Endothelial cell of umbilical vein (primary cell): ENCODE data around the gene NPFFR2. TPM values are rescaled to one million over a fixed set of nuclear protein-coding genes. Genes with fewer than 3 reads are reported as not detected.

Source experiments
- BruUV-seq: library from RNA; stranded (reverse); fragments of 400-500 nt; replicated peaks from 2 replicates; lab custom pipeline; 2021; lab: Mats Ljungman, UMichigan
- CTCF ChIA-PET: fragments of 300-600, 350-600 bp; sonication (Branson Sonifier 250); formaldehyde crosslinking; loops from one replicate; lab custom pipeline; 2021; ENCODE audit warnings: antibody characterized with exemption, inconsistent platforms; lab: Charles Lee
- POLR2A ChIA-PET: fragments of 300-600, 350-600 bp; sonication (Branson Sonifier 250); formaldehyde crosslinking; loops from one replicate; lab custom pipeline; 2021; ENCODE audit warnings: antibody characterized with exemption, inconsistent platforms; lab: Charles Lee
- DNase-seq: peaks from one replicate; pipeline ENCODE4 v3.0.0-alpha.2; 2011; ENCODE audit warnings: low read depth, low spot score
- FAIRE-seq: peaks from 2 replicates; lab custom pipeline; 2011; peaks lifted over from hg19 to GRCh38; lab: Jason Lieb, UNC
- H2AFZ ChIP-seq: 2 replicates; pipeline ENCODE4 v1.6.0; 2012; ENCODE audit warnings: low read depth, low read length, control low read depth, inconsistent platforms
- H3K27ac ChIP-seq: 2 replicates; pipeline ENCODE4 v1.5.1; 2011; ENCODE audit warnings: low read depth, mild to moderate bottlenecking, control low read depth, low read length, moderate library complexity; ENCODE audit not compliant: insufficient read depth
- H3K27me3 ChIP-seq, 2 experiments: 2 replicates each; pipeline versions ENCODE4 v1.6.0 to v1.6.1; 2011; ENCODE audit warnings: low read length in 2 of 2, mixed read lengths in 1 of 2; ENCODE audit not compliant: control insufficient read depth in 2 of 2, insufficient read depth in 2 of 2
- H3K36me3 ChIP-seq, 2 experiments: 2 replicates in 1 of 2; 3 replicates in 1 of 2; pipeline ENCODE4 v1.5.1; 2011; ENCODE audit warnings: low read length in 2 of 2, mild to moderate bottlenecking in 1 of 2, moderate library complexity in 1 of 2; ENCODE audit not compliant: control insufficient read depth in 2 of 2, insufficient read depth in 2 of 2; ENCODE audit errors: extremely low read depth in 1 of 2
- H3K4me1 ChIP-seq: 3 replicates; pipeline ENCODE4 v1.5.1; 2011; ENCODE audit warnings: mild to moderate bottlenecking, low read length; ENCODE audit not compliant: control insufficient read depth, insufficient read depth; ENCODE audit errors: extremely low read depth
- H3K4me2 ChIP-seq: 2 replicates; pipeline ENCODE4 v1.6.1; 2011; ENCODE audit warnings: low read length, control low read depth, mixed read lengths; ENCODE audit not compliant: insufficient read depth
- H3K4me3 ChIP-seq, 3 experiments: fragments of 200-600 bp in 1 of 3; sonication (generic), shearing (Covaris generic) in 1 of 3; replicated peaks in 1 of 3; 2 replicates each; pipeline ENCODE4 v1.5.1; 2011 to 2016; ENCODE audit warnings: control low read depth in 3 of 3, low read length in 3 of 3, mild to moderate bottlenecking in 2 of 3, inconsistent platforms in 1 of 3, low read depth in 1 of 3, moderate library complexity in 1 of 3; ENCODE audit not compliant: insufficient read depth in 1 of 3
- H3K79me2 ChIP-seq: 2 replicates; pipeline ENCODE4 v1.6.0; 2012; ENCODE audit warnings: low read length, inconsistent platforms; ENCODE audit not compliant: control insufficient read depth, insufficient read depth
- H3K9ac ChIP-seq: replicated peaks from 2 replicates; pipeline ENCODE3; 2011; ENCODE audit warnings: low read length, control low read depth; ENCODE audit not compliant: insufficient read depth; ENCODE audit errors: extremely low read depth
- H3K9me1 ChIP-seq: replicated peaks from 3 replicates; pipeline ENCODE4 v1.6.0; 2011; ENCODE audit warnings: mild to moderate bottlenecking, low read length; ENCODE audit not compliant: control insufficient read depth, insufficient read depth; ENCODE audit errors: extremely low read depth
- H3K9me3 ChIP-seq: replicated peaks from 2 replicates; pipeline ENCODE4 v1.5.1; 2012; ENCODE audit warnings: low read length, inconsistent platforms; ENCODE audit not compliant: control insufficient read depth, insufficient read depth
- H4K20me1 ChIP-seq: replicated peaks from 2 replicates; pipeline ENCODE3; 2011; ENCODE audit warnings: mild to moderate bottlenecking, low read length; ENCODE audit not compliant: control insufficient read depth, insufficient read depth; ENCODE audit errors: extremely low read depth
- EZH2 ChIP-seq: IDR thresholded peaks from 2 replicates; pipeline ENCODE4 v1.6.1; 2012; ENCODE audit warnings: borderline replicate concordance, low read depth, mild to moderate bottlenecking, moderate library complexity, low read length, inconsistent platforms; ENCODE audit not compliant: severe bottlenecking
- FOS ChIP-seq: IDR thresholded peaks from 2 replicates; pipeline ENCODE4 v1.6.1; 2011; ENCODE audit warnings: mild to moderate bottlenecking, low read length, moderate library complexity, borderline replicate concordance; ENCODE audit not compliant: insufficient read depth
- GATA2 ChIP-seq: IDR thresholded peaks from 2 replicates; pipeline ENCODE4 v1.7.0; 2011; ENCODE audit warnings: low read depth, mild to moderate bottlenecking, moderate library complexity, mixed read lengths, low read length; ENCODE audit not compliant: insufficient read length, insufficient read depth
- JUN ChIP-seq: IDR thresholded peaks from 2 replicates; pipeline ENCODE4 v1.6.1; 2011; ENCODE audit warnings: borderline replicate concordance, low read depth; ENCODE audit not compliant: insufficient read length, insufficient read depth
- MYC ChIP-seq: IDR thresholded peaks from one replicate; pipeline ENCODE4 v1.6.1; 2011; ENCODE audit warnings: mild to moderate bottlenecking, low read depth, low read length
- POLR2AphosphoS5 ChIP-seq: IDR thresholded peaks from 2 replicates; pipeline ENCODE4 v1.6.1; 2012; ENCODE audit warnings: low read depth, mild to moderate bottlenecking, control low read depth, low read length, moderate library complexity; ENCODE audit not compliant: insufficient read depth
- dilution Hi-C: fragments of 300-500 bp; cut with MboI; formaldehyde crosslinking; loops from one replicate; pipeline ENCODE4 v1.15.0; 2019; ENCODE audit warnings: low sequenced_read_pairs; ENCODE audit not compliant: extremely low pct_ligation_motif_present
- intact Hi-C: fragments of 100-400 bp; cut with micrococcal nuclease; formaldehyde crosslinking; loops from one replicate; pipeline ENCODE4 v1.10.0; 2022
- polyA plus RNA-seq, 4 experiments: library from polyadenylated mRNA; depleted of rRNA in 3 of 4; stranded (reverse) in 3 of 4; unstranded in 1 of 4; fragments of >200 nt; gene quantifications; 2 replicates each; pipeline versions ENCODE4 v1.2.1 to v1.2.3, GENCODE V29; 2011 to 2012; ENCODE audit warnings: missing spikeins in 1 of 4
- total RNA-seq: library from RNA; stranded (reverse); gene quantifications from 2 replicates; pipeline ENCODE4 v1.2.3, GENCODE V29; 2021
- TF ChIP-seq, protein P1 (sequence below): IDR thresholded peaks from 2 replicates; pipeline ENCODE4 v1.6.1; 2011; ENCODE audit not compliant: insufficient read depth, insufficient read length
- TF ChIP-seq, protein P2 (sequence below), 2 donors: IDR thresholded peaks; 1 replicate in 1 of 2; 2 replicates in 1 of 2; pipeline ENCODE4 v1.5.1; 2011; ENCODE audit warnings: low read length in 2 of 2, mild to moderate bottlenecking in 2 of 2, moderate library complexity in 2 of 2, control low read depth in 1 of 2, inconsistent platforms in 1 of 2, low read depth in 1 of 2; ENCODE audit not compliant: insufficient read depth in 1 of 2; ENCODE audit errors: extremely low read depth in 1 of 2

NPFFR2 gene
- total and polyA plus RNA-seq, 2 donors (not counting 3 experiments of a cell fraction or from before 2014, with no cell fraction given): 0.06 TPM; not detected in 1

DNA sequence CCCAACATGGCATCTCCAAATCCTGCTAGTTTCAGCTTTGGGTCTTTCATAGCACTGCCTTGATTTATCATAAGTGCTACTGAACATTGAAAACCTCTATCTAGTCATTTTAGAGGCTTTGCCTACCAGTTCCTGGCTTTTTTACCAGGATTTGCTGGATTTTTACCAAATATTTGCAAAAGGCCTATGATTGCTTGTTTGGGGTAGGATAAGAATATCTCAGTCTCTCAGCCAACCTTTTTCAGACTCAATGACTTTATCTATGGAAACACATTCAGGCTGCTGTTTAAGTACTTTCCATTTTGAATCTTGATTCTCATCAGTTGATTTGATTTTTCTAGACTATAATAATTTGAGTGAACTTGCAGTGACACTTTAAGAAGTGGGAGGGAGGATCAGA is 80.1 kb downstream of the NPFFR2 start:
- TF ChIP-seq GATA2 (no peak), FOS (no peak), EZH2 (no peak), MYC (no peak), JUN (no peak), POLR2AphosphoS5 (no peak)
- TF ChIP-seq, protein P1, sequence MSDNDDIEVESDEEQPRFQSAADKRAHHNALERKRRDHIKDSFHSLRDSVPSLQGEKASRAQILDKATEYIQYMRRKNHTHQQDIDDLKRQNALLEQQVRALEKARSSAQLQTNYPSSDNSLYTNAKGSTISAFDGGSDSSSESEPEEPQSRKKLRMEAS: no peak
- TF ChIP-seq, protein P2, sequence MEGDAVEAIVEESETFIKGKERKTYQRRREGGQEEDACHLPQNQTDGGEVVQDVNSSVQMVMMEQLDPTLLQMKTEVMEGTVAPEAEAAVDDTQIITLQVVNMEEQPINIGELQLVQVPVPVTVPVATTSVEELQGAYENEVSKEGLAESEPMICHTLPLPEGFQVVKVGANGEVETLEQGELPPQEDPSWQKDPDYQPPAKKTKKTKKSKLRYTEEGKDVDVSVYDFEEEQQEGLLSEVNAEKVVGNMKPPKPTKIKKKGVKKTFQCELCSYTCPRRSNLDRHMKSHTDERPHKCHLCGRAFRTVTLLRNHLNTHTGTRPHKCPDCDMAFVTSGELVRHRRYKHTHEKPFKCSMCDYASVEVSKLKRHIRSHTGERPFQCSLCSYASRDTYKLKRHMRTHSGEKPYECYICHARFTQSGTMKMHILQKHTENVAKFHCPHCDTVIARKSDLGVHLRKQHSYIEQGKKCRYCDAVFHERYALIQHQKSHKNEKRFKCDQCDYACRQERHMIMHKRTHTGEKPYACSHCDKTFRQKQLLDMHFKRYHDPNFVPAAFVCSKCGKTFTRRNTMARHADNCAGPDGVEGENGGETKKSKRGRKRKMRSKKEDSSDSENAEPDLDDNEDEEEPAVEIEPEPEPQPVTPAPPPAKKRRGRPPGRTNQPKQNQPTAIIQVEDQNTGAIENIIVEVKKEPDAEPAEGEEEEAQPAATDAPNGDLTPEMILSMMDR (IDR thresholded peaks at IDR 0.05; ENCODE audit: extremely low read depth in 1 of 2, insufficient read depth in 1 of 2, low read depth in 1 of 2, low read length in 2 of 2): no peak
- Histone ChIP-seq H3K27ac (no peak overlapping the region), H3K36me3 (no peaks in the 10 kb centered on the region), H3K9me1 (no peaks in the 10 kb centered on the region), H3K79me2 (no peaks in the 10 kb centered on the region), H3K4me2 (no peak overlapping the region), H2AFZ (no peak overlapping the region), H4K20me1 (no peaks in the 10 kb centered on the region), H3K4me3 (no peak overlapping the region), H3K4me1 (no peaks in the 10 kb centered on the region), H3K27me3 (no peaks in the 10 kb centered on the region), H3K9me3 (no peaks in the 10 kb centered on the region), H3K9ac (no peak overlapping the region)
- dilution Hi-C loops: no loop called here
- no TSS peak for BruUV-seq
- DNase-seq: no peak
- FAIRE-seq: no peak
- ChIA-PET POLR2A (no interaction called here), CTCF (no interaction called here)
- intact Hi-C loops: no loop called here
